Progenitor cell of endocrine pancreas (in vitro differentiated cells): ENCODE results near the gene DDI2. TPM values are rescaled to one million over a fixed set of nuclear protein-coding genes. Genes with fewer than 3 reads are reported as not detected.

ENCODE experiments used
- DNase-seq: peaks from one replicate; pipeline ENCODE4 v3.0.0; 2021; ENCODE audit warnings: low spot score; ENCODE audit not compliant: unreplicated experiment
- H3K27ac Mint-ChIP-seq: 2 replicates; pipeline ENCODE4 v1.8.0; 2021; ENCODE audit warnings: mild to moderate bottlenecking, moderate library complexity, mixed read lengths
- H3K27me3 Mint-ChIP-seq: 2 replicates; pipeline ENCODE4 v1.8.0; 2021; ENCODE audit warnings: mixed read lengths
- H3K36me3 Mint-ChIP-seq: 2 replicates; pipeline ENCODE4 v1.8.0; 2022; ENCODE audit warnings: mixed read lengths; ENCODE audit not compliant: insufficient read depth
- H3K4me1 Mint-ChIP-seq: 2 replicates; pipeline ENCODE4 v1.8.0; 2021; ENCODE audit warnings: low read depth, mixed read lengths
- H3K4me3 Mint-ChIP-seq: 2 replicates; pipeline ENCODE4 v1.8.0; 2021; ENCODE audit warnings: low read depth, mild to moderate bottlenecking, moderate library complexity, mixed read lengths
- H3K9me3 Mint-ChIP-seq: 2 replicates; pipeline ENCODE4 v1.8.0; 2021; ENCODE audit warnings: low read depth, mixed read lengths
- total RNA-seq: library from RNA; stranded (reverse); gene quantifications from 2 replicates; pipeline ENCODE4 v1.2.1, GENCODE V29; 2021
- TF ChIP-seq, protein P1 (sequence below): fragments of 200-600 bp; sonication (generic); IDR thresholded peaks from one replicate; pipeline ENCODE4 v1.5.0; 2021; ENCODE audit warnings: antibody characterized with exemption, mild to moderate bottlenecking; ENCODE audit not compliant: unreplicated experiment

DDI2 gene
- total RNA-seq, 1 donor from 2014 or later = 35.6 TPM

GRCh38 chr1:15583016-15583706 lies 34.1 kb upstream of the DDI2 start:
- Mint-ChIP-seq H3K27me3 (peaks cover 5% of the 10 kb centered on the region), H3K36me3 (no peaks in the 10 kb centered on the region), H3K4me1 (no peaks in the 10 kb centered on the region), H3K27ac (no peak overlapping the region), H3K9me3 (peaks cover 2% of the 10 kb centered on the region), H3K4me3 (no peak overlapping the region)
- DNase-seq = no peak
- TF ChIP-seq, protein P1, sequence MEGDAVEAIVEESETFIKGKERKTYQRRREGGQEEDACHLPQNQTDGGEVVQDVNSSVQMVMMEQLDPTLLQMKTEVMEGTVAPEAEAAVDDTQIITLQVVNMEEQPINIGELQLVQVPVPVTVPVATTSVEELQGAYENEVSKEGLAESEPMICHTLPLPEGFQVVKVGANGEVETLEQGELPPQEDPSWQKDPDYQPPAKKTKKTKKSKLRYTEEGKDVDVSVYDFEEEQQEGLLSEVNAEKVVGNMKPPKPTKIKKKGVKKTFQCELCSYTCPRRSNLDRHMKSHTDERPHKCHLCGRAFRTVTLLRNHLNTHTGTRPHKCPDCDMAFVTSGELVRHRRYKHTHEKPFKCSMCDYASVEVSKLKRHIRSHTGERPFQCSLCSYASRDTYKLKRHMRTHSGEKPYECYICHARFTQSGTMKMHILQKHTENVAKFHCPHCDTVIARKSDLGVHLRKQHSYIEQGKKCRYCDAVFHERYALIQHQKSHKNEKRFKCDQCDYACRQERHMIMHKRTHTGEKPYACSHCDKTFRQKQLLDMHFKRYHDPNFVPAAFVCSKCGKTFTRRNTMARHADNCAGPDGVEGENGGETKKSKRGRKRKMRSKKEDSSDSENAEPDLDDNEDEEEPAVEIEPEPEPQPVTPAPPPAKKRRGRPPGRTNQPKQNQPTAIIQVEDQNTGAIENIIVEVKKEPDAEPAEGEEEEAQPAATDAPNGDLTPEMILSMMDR = no peak

GRCh38 chr1:15584489-15585363 lies 32.5 kb upstream of the DDI2 start, which contains the start of gene AGMAT:
AGMAT (minus strand) TSS chr1:15585051; CDS start chr1:15584967, 84 bp downstream.
- Mint-ChIP-seq H3K9me3 (peaks cover 4% of the 10 kb centered on the region), H3K4me1 (no peaks in the 10 kb centered on the region), H3K27me3 (peaks cover 5% of the 10 kb centered on the region), H3K27ac (no peak within 1 kb of the TSS), H3K4me3 (peak within 1 kb of the TSS; percentile 65), H3K36me3 (no peaks in the 10 kb centered on the region)
- peak; percentile 52 for DNase-seq
- TF ChIP-seq, protein P1 = peak; percentile 67

- TF ChIP-seq, protein P1 = no peak
- Mint-ChIP-seq H3K36me3 (no peaks in the 10 kb centered on the region), H3K9me3 (peaks cover 4% of the 10 kb centered on the region), H3K27ac (no peak overlapping the region), H3K4me3 (no peak overlapping the region), H3K27me3 (peaks cover 8% of the 10 kb centered on the region), H3K4me1 (peaks cover 2% of the 10 kb centered on the region)
- DNase-seq = no peak
These were observed 25.0 kb upstream of the DDI2 start for GRCh38 chr1:15592285-15592684.

DNA sequence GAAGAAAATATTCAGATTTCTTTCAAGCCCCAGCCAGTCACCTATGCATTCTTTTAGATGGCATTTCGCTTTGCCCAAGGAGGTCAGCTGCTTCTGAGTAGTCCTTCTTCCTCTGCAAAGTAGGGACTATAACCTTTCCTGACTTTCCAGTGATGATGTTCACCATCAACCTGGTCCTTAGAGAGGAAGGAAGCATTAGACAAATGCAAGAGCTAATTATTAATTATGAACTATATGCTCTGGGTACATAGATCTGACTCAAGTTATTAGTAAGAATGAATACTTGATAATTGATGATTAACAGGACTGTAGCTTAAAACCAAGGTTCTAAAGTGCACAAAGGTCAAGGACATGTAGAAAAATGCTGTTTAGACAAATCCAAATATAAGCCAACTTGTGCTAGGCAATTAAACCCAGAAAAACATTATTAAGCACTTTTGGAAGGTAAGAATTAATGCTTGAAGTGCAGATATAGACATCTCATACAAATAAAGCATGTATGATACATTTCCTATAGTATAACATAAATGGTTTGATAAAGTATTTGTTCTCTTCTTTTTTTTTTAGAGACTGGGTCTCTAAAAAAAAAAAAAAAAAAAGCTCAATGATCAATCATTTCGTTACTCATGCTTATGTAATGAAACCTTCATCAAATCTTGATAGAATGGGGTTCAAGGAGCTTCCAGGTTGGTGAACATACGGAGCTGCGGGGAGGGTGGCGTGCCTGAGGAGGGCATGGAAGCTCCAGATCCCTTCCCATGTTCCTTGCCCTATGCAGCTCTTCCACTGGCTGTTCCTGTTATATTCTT lies 21.2 kb upstream of the DDI2 start:
- peaks cover 2% of the 10 kb centered on the region for H3K4me1 Mint-ChIP-seq
- H3K27me3 Mint-ChIP-seq = peaks cover 11% of the 10 kb centered on the region
- no peaks in the 10 kb centered on the region for H3K9me3 Mint-ChIP-seq
- H3K36me3 Mint-ChIP-seq = no peaks in the 10 kb centered on the region
- TF ChIP-seq, protein P1 = no peak
- H3K4me3 Mint-ChIP-seq = no peak overlapping the region
- no peak for DNase-seq
- H3K27ac Mint-ChIP-seq = no peak overlapping the region

DNA sequence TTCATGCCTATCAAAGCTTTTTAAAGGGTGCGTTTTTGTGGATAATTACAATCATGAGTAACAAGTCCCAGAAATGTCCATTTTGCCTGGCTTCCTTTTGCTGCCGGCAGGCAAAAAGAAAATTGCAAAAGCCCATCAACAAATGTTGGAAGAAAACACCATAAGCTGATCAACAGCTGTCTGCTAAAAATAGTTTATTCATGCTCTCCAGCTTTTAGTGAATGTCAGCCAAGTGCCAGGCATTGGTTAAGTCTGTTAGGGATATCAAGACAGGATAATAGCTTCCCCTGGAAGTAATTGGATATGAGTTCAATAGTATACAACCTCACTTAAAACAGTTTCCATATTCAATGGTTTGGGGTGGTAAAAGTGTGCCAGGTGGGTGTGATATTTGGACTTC lies 18.8 kb upstream of the DDI2 start:
- H3K4me1 Mint-ChIP-seq = peaks cover 7% of the 10 kb centered on the region
- H3K4me3 Mint-ChIP-seq = no peak overlapping the region
- TF ChIP-seq, protein P1 = no peak
- H3K36me3 Mint-ChIP-seq = no peaks in the 10 kb centered on the region
- peaks cover 11% of the 10 kb centered on the region for H3K27me3 Mint-ChIP-seq
- H3K27ac Mint-ChIP-seq = no peak overlapping the region
- no peak for DNase-seq
- H3K9me3 Mint-ChIP-seq = no peaks in the 10 kb centered on the region
